H1 (cell line): ENCODE data around the gene KDM6A. TPM values are rescaled to one million over a fixed set of nuclear protein-coding genes. Genes with fewer than 3 reads are reported as not detected.

Experiments
- CTCF ChIA-PET: fragments of 300-600 bp; sonication (Branson Sonifier 250); formaldehyde crosslinking; loops from one replicate; lab custom pipeline; 2021; ENCODE audit not compliant: partially characterized antibody; lab: Charles Lee
- POLR2A ChIA-PET: fragments of 300-600 bp; sonication (Branson Sonifier 250); formaldehyde crosslinking; loops from one replicate; lab custom pipeline; 2021; ENCODE audit warnings: inconsistent platforms; ENCODE audit not compliant: partially characterized antibody; lab: Charles Lee
- DNase-seq, 2 experiments: peaks; one replicate each; pipeline versions ENCODE4 v3.0.0 to v3.0.0-alpha.2; 2010 to 2022; ENCODE audit warnings: low spot score in 2 of 2, low read depth in 1 of 2, mixed read lengths in 1 of 2
- FAIRE-seq: peaks from 2 replicates; lab custom pipeline; 2011; peaks lifted over from hg19 to GRCh38; lab: Jason Lieb, UNC
- H2AFZ ChIP-seq: 2 replicates; pipeline ENCODE4 v1.8.1; 2012; ENCODE audit warnings: low read length, inconsistent platforms
- H2AK5ac ChIP-seq: 2 replicates; pipeline ENCODE4 v1.6.1; 2013; ENCODE audit warnings: low read depth, low read length
- H2BK120ac ChIP-seq: replicated peaks from 2 replicates; pipeline ENCODE3; 2013; ENCODE audit warnings: low read depth, low read length, inconsistent platforms
- H2BK12ac ChIP-seq: 2 replicates; pipeline ENCODE4 v1.6.1; 2013; ENCODE audit warnings: low read depth, low read length
- H2BK15ac ChIP-seq: 2 replicates; pipeline ENCODE4 v1.6.1; 2013; ENCODE audit warnings: low read length
- H2BK20ac ChIP-seq: 2 replicates; pipeline ENCODE4 v1.6.1; 2013; ENCODE audit warnings: low read length
- H2BK5ac ChIP-seq: 2 replicates; pipeline ENCODE4 v1.6.1; 2013; ENCODE audit warnings: low read depth, low read length
- H3K14ac ChIP-seq: 2 replicates; pipeline ENCODE4 v1.6.1; 2013; ENCODE audit warnings: inconsistent platforms; ENCODE audit not compliant: insufficient read length
- H3K18ac ChIP-seq: 2 replicates; pipeline ENCODE4 v1.6.1; 2013; ENCODE audit warnings: low read length; ENCODE audit errors: extremely low read depth
- H3K23ac ChIP-seq: 2 replicates; pipeline ENCODE4 v1.6.1; 2013; ENCODE audit warnings: inconsistent platforms; ENCODE audit not compliant: insufficient read length
- H3K23me2 ChIP-seq: 2 replicates; pipeline ENCODE4 v1.6.1; 2013; ENCODE audit warnings: low read depth, low read length
- H3K27ac ChIP-seq: 2 replicates; pipeline ENCODE4 v1.6.1; 2011; ENCODE audit warnings: low read depth, low read length, inconsistent platforms
- H3K27me3 ChIP-seq, 4 experiments: replicated peaks in 1 of 4; 1 replicate in 1 of 4; 2 replicates in 3 of 4; pipeline versions ENCODE4 v1.6.1 to v1.8.1; 2011 to 2013; ENCODE audit warnings: low read length in 3 of 4, mild to moderate bottlenecking in 3 of 4, inconsistent platforms in 2 of 4, mixed read lengths in 2 of 4, moderate library complexity in 1 of 4; ENCODE audit not compliant: control insufficient read depth in 3 of 4, insufficient read depth in 3 of 4; ENCODE audit errors: extremely low read depth in 1 of 4
- H3K36me3 ChIP-seq, 4 experiments: 2 replicates each; pipeline versions ENCODE4 v1.6.1 to v1.8.1; 2011 to 2013; ENCODE audit warnings: mild to moderate bottlenecking in 4 of 4, low read length in 3 of 4, moderate library complexity in 2 of 4, control low read depth in 1 of 4, inconsistent platforms in 1 of 4; ENCODE audit not compliant: insufficient read depth in 4 of 4, control insufficient read depth in 2 of 4
- H3K4ac ChIP-seq: replicated peaks from 2 replicates; pipeline ENCODE3; 2013; ENCODE audit warnings: low read length, low read depth, mixed read lengths, inconsistent platforms; ENCODE audit not compliant: insufficient read length
- H3K4me1 ChIP-seq, 4 experiments: replicated peaks in 1 of 4; 1 replicate in 1 of 4; 2 replicates in 3 of 4; pipeline versions ENCODE4 v1.6.1 to v1.8.1; 2011 to 2013; ENCODE audit warnings: low read length in 3 of 4, inconsistent platforms in 2 of 4, mixed read lengths in 1 of 4; ENCODE audit not compliant: insufficient read depth in 4 of 4, control insufficient read depth in 3 of 4
- H3K4me2 ChIP-seq, 2 experiments: 2 replicates each; pipeline versions ENCODE4 v1.6.1 to v1.8.1; 2011 to 2013; ENCODE audit warnings: low read depth in 2 of 2, low read length in 2 of 2, control low read depth in 1 of 2, inconsistent platforms in 1 of 2, mild to moderate bottlenecking in 1 of 2; ENCODE audit not compliant: insufficient read depth in 1 of 2
- H3K4me3 ChIP-seq, 4 experiments: fragments of 200-600, 300-600 bp in 1 of 4; sonication (generic), shearing (Covaris generic), sonication (Bioruptor Twin) in 1 of 4; 2 replicates each; pipeline versions ENCODE4 v1.5.1 to v1.8.1; 2011 to 2016; ENCODE audit warnings: low read length in 4 of 4, low read depth in 3 of 4, control low read depth in 2 of 4, inconsistent platforms in 2 of 4, mild to moderate bottlenecking in 2 of 4, mixed read lengths in 1 of 4, moderate library complexity in 1 of 4; ENCODE audit not compliant: insufficient read depth in 2 of 4; ENCODE audit errors: extremely low read depth in 1 of 4
- H3K56ac ChIP-seq: replicated peaks from 2 replicates; pipeline ENCODE3; 2013; ENCODE audit warnings: low read depth, mild to moderate bottlenecking, mixed read lengths, low read length, inconsistent platforms; ENCODE audit not compliant: insufficient read length
- H3K79me1 ChIP-seq: 2 replicates; pipeline ENCODE4 v1.6.1; 2013; ENCODE audit warnings: low read depth, low read length, control low read depth
- H3K79me2 ChIP-seq, 2 experiments: 2 replicates each; pipeline versions ENCODE4 v1.6.1 to v1.8.1; 2012 to 2013; ENCODE audit warnings: low read length in 2 of 2, mild to moderate bottlenecking in 2 of 2, inconsistent platforms in 1 of 2; ENCODE audit not compliant: insufficient read depth in 2 of 2, control insufficient read depth in 1 of 2
- H3K9ac ChIP-seq, 4 experiments: replicated peaks in 1 of 4; 1 replicate in 1 of 4; 2 replicates in 3 of 4; pipeline versions ENCODE4 v1.6.1 to v1.8.1; 2011 to 2013; ENCODE audit warnings: low read depth in 3 of 4, low read length in 3 of 4, control low read depth in 2 of 4, mild to moderate bottlenecking in 2 of 4, moderate library complexity in 2 of 4, inconsistent platforms in 1 of 4; ENCODE audit errors: extremely low read depth in 1 of 4
- H3K9me3 ChIP-seq, 2 experiments: 2 replicates each; pipeline versions ENCODE4 v1.6.1 to v1.8.1; 2012 to 2013; ENCODE audit warnings: mild to moderate bottlenecking in 2 of 2, moderate library complexity in 2 of 2, control low read depth in 1 of 2, inconsistent platforms in 1 of 2, low read depth in 1 of 2, low read length in 1 of 2, mixed read lengths in 1 of 2; ENCODE audit not compliant: insufficient read depth in 2 of 2
- H4K20me1 ChIP-seq, 2 experiments: replicated peaks in 1 of 2; 2 replicates each; pipeline versions ENCODE3 to v1.8.1; 2011 to 2013; ENCODE audit warnings: inconsistent platforms in 2 of 2, low read length in 2 of 2, mild to moderate bottlenecking in 1 of 2; ENCODE audit not compliant: insufficient read depth in 2 of 2, control insufficient read depth in 1 of 2
- H4K5ac ChIP-seq: 2 replicates; pipeline ENCODE4 v1.6.1; 2013; ENCODE audit warnings: low read length, low read depth, mixed read lengths, inconsistent platforms; ENCODE audit not compliant: insufficient read length
- H4K8ac ChIP-seq: 2 replicates; pipeline ENCODE4 v1.8.0; 2013; ENCODE audit warnings: mild to moderate bottlenecking, moderate library complexity, low read length, inconsistent platforms; ENCODE audit not compliant: insufficient read depth; ENCODE audit errors: extremely low read depth
- H4K91ac ChIP-seq: replicated peaks from 2 replicates; pipeline ENCODE3; 2013; ENCODE audit warnings: low read length, mixed read lengths, inconsistent platforms; ENCODE audit not compliant: insufficient read length
- BRCA1 ChIP-seq: IDR thresholded peaks from 2 replicates; pipeline ENCODE4 v1.6.1; 2012; ENCODE audit warnings: low read depth, low read length, improper control_type of control experiment
- CBX8 ChIP-seq: fragments of 300-800, 300-1000 bp; sonication (generic); IDR thresholded peaks from 2 replicates; pipeline ENCODE4 v1.7.1; 2016; ENCODE audit warnings: low read depth, low read length, borderline replicate concordance
- CHD1 ChIP-seq: IDR thresholded peaks from 2 replicates; pipeline ENCODE4 v1.6.1; 2012; ENCODE audit warnings: low read depth, low read length, improper control_type of control experiment
- E2F6 ChIP-seq: IDR thresholded peaks from 2 replicates; pipeline ENCODE4 v1.6.1; 2012; ENCODE audit warnings: inconsistent platforms
- EP300 ChIP-seq, 2 experiments: IDR thresholded peaks; 1 replicate in 1 of 2; 2 replicates in 1 of 2; pipeline ENCODE4 v1.6.1; 2011 to 2012; ENCODE audit warnings: low read depth in 2 of 2, low read length in 2 of 2, mild to moderate bottlenecking in 2 of 2, borderline replicate concordance in 1 of 2, inconsistent platforms in 1 of 2, moderate library complexity in 1 of 2
- JUN ChIP-seq: IDR thresholded peaks from 2 replicates; pipeline ENCODE4 v1.6.1; 2011; ENCODE audit warnings: low read depth, mild to moderate bottlenecking, improper control_type of control experiment, low read length
- KDM1A ChIP-seq: fragments of 200-600, 300-600 bp; sonication (generic); IDR thresholded peaks from 2 replicates; pipeline ENCODE4 v1.7.1; 2016; ENCODE audit warnings: mild to moderate bottlenecking, low read length, borderline replicate concordance
- KDM4A ChIP-seq: IDR thresholded peaks from one replicate; pipeline ENCODE4 v1.7.1; 2012; ENCODE audit warnings: low read depth, mild to moderate bottlenecking, moderate library complexity, low read length, inconsistent platforms; ENCODE audit not compliant: severe bottlenecking
- NANOG ChIP-seq: IDR thresholded peaks from 2 replicates; pipeline ENCODE4 v1.6.1; 2011; ENCODE audit warnings: low read length, low read depth, mild to moderate bottlenecking, inconsistent platforms; ENCODE audit not compliant: insufficient read depth, poor library complexity, severe bottlenecking
- PHF8 ChIP-seq: fragments of 200-600 bp; sonication (generic); conservative IDR thresholded peaks from 2 replicates; pipeline ENCODE4 v1.7.1; 2012; ENCODE audit warnings: low read depth, mild to moderate bottlenecking, inconsistent platforms, low read length, moderate library complexity
- SIN3A ChIP-seq, 2 experiments: IDR thresholded peaks in 1 of 2; conservative IDR thresholded peaks in 1 of 2; 2 replicates each; pipeline ENCODE4 v1.6.1; 2011 to 2012; ENCODE audit warnings: low read length in 2 of 2, improper control_type of control experiment in 1 of 2, low read depth in 1 of 2, mild to moderate bottlenecking in 1 of 2
- SIRT6 ChIP-seq: IDR thresholded peaks from one replicate; pipeline ENCODE4 v1.7.1; 2012; ENCODE audit warnings: low read length, inconsistent platforms
- TBP ChIP-seq: IDR thresholded peaks from 2 replicates; pipeline ENCODE4 v1.6.1; 2011; ENCODE audit warnings: low read depth, low read length, improper control_type of control experiment
- TEAD4 ChIP-seq: IDR thresholded peaks from 2 replicates; pipeline ENCODE4 v1.6.1; 2012; ENCODE audit warnings: low read depth, low read length, inconsistent platforms, mixed read lengths
- YY1 ChIP-seq: IDR thresholded peaks from 2 replicates; pipeline ENCODE4 v1.6.1; 2011; ENCODE audit warnings: low read depth, mild to moderate bottlenecking, low read length
- polyA plus RNA-seq, 7 experiments: library from polyadenylated mRNA; depleted of rRNA in 3 of 7; stranded (reverse) in 5 of 7; unstranded in 2 of 7; fragments of >200 nt in 5 of 7; fragments of 200-250 nt in 2 of 7; gene quantifications; 1 replicate in 5 of 7; 2 replicates in 1 of 7; 4 replicates in 1 of 7; pipeline versions ENCODE4 v1.2.1 to v1.2.3, GENCODE V29; 2011 to 2013; ENCODE audit warnings: missing spikeins in 2 of 7, mixed read lengths in 2 of 7
- total RNA-seq: library from RNA; stranded (reverse); fragmentation: NEBNext Ultra II Directional; extraction: Animal tissue kit (Norgen Biotek cat#: 25700); gene quantifications from 2 replicates; pipeline ENCODE4 v1.2.1, GENCODE V29; 2021

The KDM6A gene
- total and polyA plus RNA-seq, 2 of the 8 experiments (the other 6 are each of a cell fraction or from before 2014, with no cell fraction given): 43.5 to 58.4 TPM

- Histone ChIP-seq H3K79me1 (no peaks in the 10 kb centered on the region), H2BK20ac (no peak overlapping the region), H3K23ac (no peak overlapping the region), H3K4me1 (no peaks in the 10 kb centered on the region; a peak in 1 of 7 replicates), H4K8ac (no peak overlapping the region), H3K27me3 (no peaks in the 10 kb centered on the region), H2BK15ac (no peak overlapping the region), H3K36me3 (peaks cover 0 to 6% (median 3%) of the 10 kb centered on the region in 4 experiments; a peak in 2 of 8 replicates), H3K4me2 (no peak overlapping the region), H2BK120ac (no peak overlapping the region), H3K14ac (no peak overlapping the region), H3K27ac (no peak overlapping the region), H3K23me2 (no peaks in the 10 kb centered on the region), H4K20me1 (peaks cover 0 to 2% of the 10 kb centered on the region in 2 experiments), H4K5ac (no peak overlapping the region), H3K18ac (no peak overlapping the region), H3K4ac (no peak overlapping the region), H2BK5ac (no peak overlapping the region), H3K4me3 (no peak overlapping the region), H4K91ac (no peak overlapping the region), H3K79me2 (peaks cover 0 to 93% of the 10 kb centered on the region in 2 experiments; a peak in 3 of 4 replicates), H2AK5ac (no peak overlapping the region), H2BK12ac (no peak overlapping the region), H3K9me3 (peaks cover 0 to 9% of the 10 kb centered on the region in 2 experiments; a peak in 1 of 4 replicates), H3K9ac (no peak overlapping the region), H3K56ac (no peak overlapping the region), H2AFZ (no peak overlapping the region)
- DNase-seq (no peak), FAIRE-seq (no peak)
- ChIA-PET CTCF (no interaction called here), POLR2A (no interaction called here)
- TF ChIP-seq PHF8 (no peak), YY1 (no peak), E2F6 (no peak), KDM1A (no peak), TEAD4 (no peak), KDM4A (no peak), BRCA1 (no peak), TBP (no peak), NANOG (no peak), SIRT6 (no peak), CHD1 (no peak), EP300 (IDR thresholded peaks at IDR 0.05; ENCODE audit: borderline replicate concordance in 1 of 2, low read depth in 2 of 2, low read length in 2 of 2) (no peak), CBX8 (no peak), SIN3A (conservative IDR thresholded peaks at IDR 0.05 in 1 of 2, IDR thresholded peaks at IDR 0.05 in 1 of 2; ENCODE audit: low read depth in 1 of 2, low read length in 2 of 2) (no peak), JUN (no peak)
Observed at GRCh38 chrX:45011131-45011530, 138.1 kb downstream of the KDM6A start.
